SK-N-SH (cell line): ENCODE measurements around the gene PBX4. TPM values are rescaled to one million over a fixed set of nuclear protein-coding genes. Genes with fewer than 3 reads are reported as not detected.

Experiments
- CTCF ChIA-PET: fragments of 300-600, 350-600 bp; formaldehyde crosslinking; extraction: SDS; loops from one replicate; lab custom pipeline; 2021; lab: Yijun Ruan, JAX
- POLR2A ChIA-PET: fragments of 350-600 bp; sonication (Branson Sonifier 250); formaldehyde crosslinking; extraction: SDS; loops from one replicate; lab custom pipeline; 2020; ENCODE audit warnings: antibody characterized with exemption, inconsistent platforms; lab: Yijun Ruan, JAX
- DNase-seq: peaks from one replicate; pipeline ENCODE4 v3.0.0; 2012
- H2AFZ ChIP-seq: fragments of 200-600 bp; sonication (generic); 2 replicates; pipeline ENCODE4 v1.8.1; 2016; ENCODE audit warnings: antibody characterized with exemption, mild to moderate bottlenecking, low read depth
- H3F3A ChIP-seq: fragments of 200-600 bp; sonication (generic); replicated peaks from 2 replicates; pipeline ENCODE3; 2016; ENCODE audit warnings: antibody characterized with exemption, mild to moderate bottlenecking; ENCODE audit not compliant: insufficient read depth
- H3K27ac ChIP-seq, 2 experiments: fragments of 200-500 bp in 1 of 2; fragments of 200-600 bp in 1 of 2; sonication (Bioruptor generic) in 1 of 2; sonication (generic), shearing (Covaris generic) in 1 of 2; 2 replicates each; pipeline versions ENCODE4 v1.5.1 to v1.6.1; 2014 to 2016; ENCODE audit warnings: low read depth in 2 of 2, inconsistent platforms in 1 of 2, low read length in 1 of 2, mild to moderate bottlenecking in 1 of 2, mixed read lengths in 1 of 2
- H3K27me3 ChIP-seq: fragments of 200-600 bp; sonication (generic), shearing (Covaris generic); 2 replicates; pipeline ENCODE4 v1.6.1; 2016; ENCODE audit warnings: mixed run types; ENCODE audit not compliant: insufficient read depth
- H3K36me3 ChIP-seq, 2 experiments: fragments of 200-500 bp in 1 of 2; fragments of 200-600 bp in 1 of 2; sonication (Bioruptor generic) in 1 of 2; sonication (generic) in 1 of 2; replicated peaks in 1 of 2; 2 replicates each; pipeline versions ENCODE3 to v1.5.1; 2014 to 2016; ENCODE audit warnings: low read length in 1 of 2, mild to moderate bottlenecking in 1 of 2; ENCODE audit not compliant: insufficient read depth in 2 of 2, control insufficient read depth in 1 of 2
- H3K4me1 ChIP-seq, 2 experiments: fragments of 200-500 bp in 1 of 2; fragments of 200-600 bp in 1 of 2; sonication (Bioruptor generic) in 1 of 2; sonication (generic), shearing (Covaris generic) in 1 of 2; 2 replicates each; pipeline versions ENCODE4 v1.5.1 to v1.6.1; 2014 to 2016; ENCODE audit warnings: low read depth in 1 of 2, low read length in 1 of 2, mixed run types in 1 of 2; ENCODE audit not compliant: insufficient read depth in 2 of 2, control insufficient read depth in 1 of 2
- H3K4me2 ChIP-seq: fragments of 200-600 bp; sonication (generic), shearing (Covaris generic); 2 replicates; pipeline ENCODE4 v1.6.1; 2017; ENCODE audit warnings: mixed run types
- H3K4me3 ChIP-seq, 2 experiments: fragments of 200-500 bp in 1 of 2; fragments of 200-600 bp in 1 of 2; sonication (Bioruptor generic) in 1 of 2; sonication (generic), shearing (Covaris generic) in 1 of 2; 2 replicates each; pipeline versions ENCODE4 v1.5.1 to v1.8.1; 2014 to 2016; ENCODE audit warnings: low read depth in 2 of 2, inconsistent platforms in 1 of 2, low read length in 1 of 2, mild to moderate bottlenecking in 1 of 2, mixed read lengths in 1 of 2, moderate library complexity in 1 of 2
- H3K79me2 ChIP-seq: fragments of 200-600 bp; sonication (generic); 2 replicates; pipeline ENCODE4 v1.8.1; 2017; ENCODE audit warnings: mild to moderate bottlenecking; ENCODE audit not compliant: insufficient read depth
- H3K9ac ChIP-seq: fragments of 200-600 bp; sonication (generic); 2 replicates; pipeline ENCODE4 v1.6.1; 2017; ENCODE audit warnings: mixed run types
- H3K9me2 ChIP-seq: fragments of 200-600 bp; sonication (generic); 2 replicates; pipeline ENCODE4 v1.6.1; 2017; ENCODE audit warnings: mixed run types
- H3K9me3 ChIP-seq: fragments of 200-600 bp; sonication (generic); 2 replicates; pipeline ENCODE4 v1.6.1; 2017; ENCODE audit warnings: mixed run types, mild to moderate bottlenecking, moderate library complexity
- H4K20me1 ChIP-seq: fragments of 200-600 bp; sonication (generic); 2 replicates; pipeline ENCODE4 v1.6.1; 2017; ENCODE audit warnings: mild to moderate bottlenecking, mixed run types; ENCODE audit not compliant: insufficient read depth
- CHD2 ChIP-seq: fragments of 150-350 bp; IDR thresholded peaks from 2 replicates; pipeline ENCODE4 v1.6.1; 2018; ENCODE audit warnings: low read length; ENCODE audit not compliant: partially characterized antibody
- GATA2 ChIP-seq: sonication (generic); formaldehyde crosslinking; IDR thresholded peaks from 2 replicates; pipeline ENCODE4 v1.5.0; 2020; ENCODE audit warnings: mild to moderate bottlenecking, missing genetic modification reagents
- IRF3 ChIP-seq: fragments of 150-350 bp; IDR thresholded peaks from 2 replicates; pipeline ENCODE4 v1.6.1; 2016; ENCODE audit warnings: mild to moderate bottlenecking, low read depth, low read length
- PBX3 ChIP-seq: IDR thresholded peaks from 2 replicates; pipeline ENCODE4; 2012
- WGBS: methylation state at CpG from one replicate; pipeline ENCODE4 v1.1.6; 2017; ENCODE audit warnings: low lambda C conversion rate; 5-methylcytosine and 5-hydroxymethylcytosine counted together
- polyA plus RNA-seq, 3 experiments: library from polyadenylated mRNA; depleted of rRNA; stranded (reverse); fragments of >200 nt; gene quantifications; 2 replicates each; pipeline ENCODE4 v1.2.3, GENCODE V29; 2012

Gene PBX4
- polyA plus RNA-seq, 1 of the 3 experiments (the other 2 are of a cell fraction): 6.4 TPM

GRCh38 chr19:19538061-19538784, 80.3 kb downstream of the PBX4 start, which contains the start of gene CILP2:
CILP2 (plus strand) TSS chr19:19538265; CDS start chr19:19538350, 85 bp downstream.
- Histone ChIP-seq H3K27ac (no peak within 1 kb of the TSS), H3K4me3 (peak within 1 kb of the TSS; percentile 36 to 44; a peak in 3 of 4 replicates), H3K9me3 (no peaks in the 10 kb centered on the region), H3K36me3 (no peaks in the 10 kb centered on the region), H3K4me2 (peak within 1 kb of the TSS; percentile 78), H3K79me2 (no peaks in the 10 kb centered on the region), H2AFZ (no peak within 1 kb of the TSS), H3K4me1 (peaks cover 0 to 23% of the 10 kb centered on the region in 2 experiments; a peak in 1 of 4 replicates), H3K27me3 (no peaks in the 10 kb centered on the region), H4K20me1 (no peaks in the 10 kb centered on the region), H3K9me2 (no peaks in the 10 kb centered on the region), H3F3A (peaks cover 10% of the 10 kb centered on the region), H3K9ac (no peak within 1 kb of the TSS)
- ChIA-PET CTCF (interaction anchor here (0.9 to 15.3 kb wide), 3 partner anchors 9 to 106 kb away, joined by 3 to 258 read pairs (median 7); partner anchors contain the start of genes GMIP and YJEFN3), POLR2A (interaction anchor here (0.5 to 0.7 kb wide), 2 partner anchors 9 to 130 kb away, joined by 3 to 4 read pairs; partner anchors contain the start of gene ZNF101)
- WGBS: 22% methylated on average over 25 of the region's 56 CpGs
- peak; percentile 96 for DNase-seq
- TF ChIP-seq PBX3 (peak; percentile 35; the same call in 1 of the 2 replicates), GATA2 (CRISPR knock-in tag) (no peak)

- Histone ChIP-seq H2AFZ (no peak overlapping the region), H4K20me1 (no peaks in the 10 kb centered on the region), H3K4me3 (peak overlapping the region in 1 of 2 experiments; percentile 44; a peak in 2 of 4 replicates), H3K27ac (no peak overlapping the region), H3K36me3 (no peaks in the 10 kb centered on the region), H3K9me3 (no peaks in the 10 kb centered on the region), H3K27me3 (no peaks in the 10 kb centered on the region), H3K9ac (no peak overlapping the region), H3K79me2 (no peaks in the 10 kb centered on the region), H3K4me1 (peaks cover 0 to 26% of the 10 kb centered on the region in 2 experiments; a peak in 1 of 4 replicates), H3K4me2 (no peak overlapping the region), H3F3A (peaks cover 10% of the 10 kb centered on the region), H3K9me2 (no peaks in the 10 kb centered on the region)
- 83% methylated on average over 34 of the region's 59 CpGs for WGBS
- ChIA-PET POLR2A (interaction anchor here (0.5 kb wide), 1 partner anchor 8 kb away, joined by 3 read pairs; no protein-coding TSS in a partner anchor), CTCF (interaction anchor here (0.9 to 15.3 kb wide), 3 partner anchors 8 to 106 kb away, joined by 3 to 258 read pairs (median 7); partner anchors contain the start of genes GMIP and YJEFN3)
- TF ChIP-seq IRF3 (no peak), CHD2 (no peak)
- DNase-seq: no peak
These were observed 81.1 kb downstream of the PBX4 start for GRCh38 chr19:19537075-19538048.
